Measurements from ENCODE around the gene TELO2.

TELO2 gene

GRCh38 chr16:1492923-1493745 lies at the start of gene TELO2:
TELO2 (plus strand) TSS chr16:1493360; CDS start chr16:1494282, 922 bp downstream.
- peak; percentile 77 to 92 for DNase-seq

DNA sequence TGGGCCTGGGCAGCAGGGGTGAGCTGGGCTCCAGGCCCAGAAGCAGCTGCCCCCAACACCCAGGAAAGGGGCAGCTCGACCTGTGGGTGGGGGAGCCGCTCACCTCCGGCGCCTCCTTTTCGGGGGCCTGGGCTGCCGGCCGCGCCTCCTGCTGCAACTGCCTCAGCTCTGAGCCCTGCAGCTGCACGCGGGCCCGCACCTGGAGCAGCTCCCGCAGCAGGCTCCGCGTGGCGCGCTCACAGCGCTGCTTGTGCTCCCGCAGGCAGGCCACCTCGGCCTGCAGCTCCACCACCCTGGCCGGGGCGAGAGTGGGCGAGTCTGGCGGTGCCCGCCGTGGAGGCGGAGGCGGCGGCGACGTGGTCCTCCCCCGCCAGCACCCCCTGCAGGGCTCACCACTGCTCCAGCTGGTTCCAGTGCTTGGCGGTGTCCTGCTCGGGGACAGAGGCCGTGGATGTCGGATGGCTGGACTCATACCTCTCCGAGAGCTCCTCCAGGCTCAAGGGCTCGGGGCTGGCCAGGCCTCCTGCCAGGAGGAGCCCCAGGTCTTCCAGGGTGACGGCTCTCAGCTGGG lies 49.7 kb upstream of the TELO2 start:
- no peak for DNase-seq

GRCh38 chr16:1443980-1444729 lies 49.0 kb upstream of the TELO2 start, which contains the start of gene CCDC154:
CCDC154 (minus strand) TSS chr16:1444556; CDS start chr16:1444322, 234 bp downstream.
- no peak for DNase-seq

DNA sequence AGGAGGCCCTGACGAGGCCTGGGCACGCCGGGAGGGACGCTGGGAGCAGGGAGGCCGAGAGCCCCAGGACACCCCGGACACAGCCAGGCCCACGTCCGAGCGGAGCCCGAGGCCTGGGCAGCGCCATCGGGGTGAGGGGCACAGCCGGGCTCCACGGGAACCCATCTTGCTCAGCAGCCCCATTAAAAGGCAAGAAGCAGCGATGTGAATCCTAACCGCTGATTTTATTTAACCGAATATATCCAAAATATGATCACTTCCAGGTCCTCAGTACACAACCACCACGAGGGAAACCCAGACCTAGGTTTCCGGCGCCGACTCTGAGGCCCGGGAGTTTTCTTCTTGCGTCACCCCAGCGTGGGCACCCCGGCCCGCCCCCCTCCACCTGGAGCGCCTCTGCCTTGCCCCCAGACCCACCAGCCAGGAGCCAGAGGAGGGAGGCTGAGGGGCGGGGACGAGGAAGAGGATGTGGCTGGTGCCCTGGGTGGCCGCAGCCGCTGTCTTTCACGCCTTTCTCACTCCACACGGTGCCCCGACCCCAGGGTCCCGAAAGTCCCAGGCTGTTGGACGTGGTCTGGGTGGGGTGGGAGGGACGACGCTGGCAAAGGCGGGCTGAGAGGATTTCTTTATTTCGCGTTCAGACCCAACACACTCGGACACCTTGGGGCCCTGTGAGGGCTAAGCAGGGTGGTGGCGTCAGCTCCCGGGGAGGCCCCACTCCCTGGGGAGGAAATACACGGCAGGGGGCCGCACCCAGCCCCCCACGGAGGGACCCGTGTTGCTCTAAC lies 48.2 kb upstream of the TELO2 start:
- DNase-seq, result no peak

DNA sequence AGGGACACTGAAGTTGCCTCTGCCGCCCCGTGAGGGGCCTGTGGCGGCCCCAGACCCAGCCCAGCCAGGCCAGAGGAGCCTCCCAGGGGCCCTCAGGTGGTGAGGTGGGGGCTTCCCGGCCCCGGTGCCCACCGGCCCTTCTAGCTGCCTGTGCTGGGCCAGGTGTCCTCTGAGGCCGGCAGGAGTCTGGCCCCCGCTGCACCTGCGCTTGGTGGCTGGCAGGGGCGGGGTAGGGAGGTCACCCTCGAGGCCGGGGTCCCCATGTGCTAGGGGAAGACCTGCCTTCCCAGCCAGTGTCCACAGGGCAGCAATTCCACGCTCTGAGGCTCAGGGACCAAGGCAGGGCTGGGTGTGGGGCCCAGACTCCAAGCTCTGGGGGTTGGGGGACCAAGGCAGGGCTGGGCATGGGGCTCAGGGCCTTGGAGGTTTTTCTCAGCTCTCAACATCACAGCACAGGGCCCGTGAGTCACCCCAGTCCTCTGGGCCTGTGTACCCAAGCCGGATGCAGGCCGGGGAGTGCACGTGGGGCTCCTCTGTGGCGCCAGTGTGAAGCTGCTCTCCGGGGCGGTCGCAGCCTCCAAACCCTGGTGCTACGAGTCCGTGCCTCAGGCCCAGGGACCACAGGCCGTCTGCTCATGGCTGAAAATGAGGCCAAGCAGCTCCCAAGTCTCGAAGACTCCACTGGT lies 47.5 kb upstream of the TELO2 start:
- DNase-seq, result no peak

DNA sequence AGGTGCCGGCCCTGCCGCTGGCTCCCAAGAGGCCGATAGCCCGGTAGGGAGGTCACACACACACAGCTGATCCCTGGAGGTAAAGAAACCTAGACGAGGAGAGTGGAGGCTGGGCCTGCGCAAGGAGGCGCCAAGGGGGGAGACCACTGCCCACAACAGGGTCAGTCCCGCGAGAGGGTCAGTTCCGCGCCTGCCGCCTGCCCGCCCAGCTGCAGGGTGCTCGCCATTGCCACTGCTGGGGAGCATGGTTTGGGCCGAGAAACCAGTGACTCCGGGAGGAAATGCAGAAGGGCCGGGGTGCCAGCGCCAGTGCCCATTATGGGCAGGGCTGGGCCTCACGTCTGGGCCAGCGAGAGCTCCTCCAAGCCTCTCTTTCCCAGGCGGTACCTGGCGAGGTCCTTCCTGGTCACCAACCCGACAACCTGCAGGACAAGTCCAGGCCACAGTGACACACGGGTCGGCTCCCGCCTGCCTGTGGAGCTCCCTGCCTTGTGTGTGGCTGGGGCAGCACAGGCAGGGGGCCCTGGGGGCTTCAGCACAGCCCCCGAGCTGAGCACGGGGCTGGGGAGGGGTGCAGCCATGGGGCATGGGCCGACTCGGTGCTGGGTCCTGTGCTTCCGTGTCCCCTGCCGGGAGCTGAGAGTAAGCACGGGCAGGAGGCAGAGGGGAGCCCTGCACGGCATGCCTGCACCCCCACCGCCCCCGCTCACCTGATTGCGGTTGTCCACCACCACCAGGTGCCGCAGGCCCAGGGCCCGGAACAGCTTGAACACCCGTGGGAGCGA lies 46.7 kb upstream of the TELO2 start:
- DNase-seq, result no peak

GRCh38 chr16:1447965-1448364 lies 45.2 kb upstream of the TELO2 start:
- no peak for DNase-seq

DNA sequence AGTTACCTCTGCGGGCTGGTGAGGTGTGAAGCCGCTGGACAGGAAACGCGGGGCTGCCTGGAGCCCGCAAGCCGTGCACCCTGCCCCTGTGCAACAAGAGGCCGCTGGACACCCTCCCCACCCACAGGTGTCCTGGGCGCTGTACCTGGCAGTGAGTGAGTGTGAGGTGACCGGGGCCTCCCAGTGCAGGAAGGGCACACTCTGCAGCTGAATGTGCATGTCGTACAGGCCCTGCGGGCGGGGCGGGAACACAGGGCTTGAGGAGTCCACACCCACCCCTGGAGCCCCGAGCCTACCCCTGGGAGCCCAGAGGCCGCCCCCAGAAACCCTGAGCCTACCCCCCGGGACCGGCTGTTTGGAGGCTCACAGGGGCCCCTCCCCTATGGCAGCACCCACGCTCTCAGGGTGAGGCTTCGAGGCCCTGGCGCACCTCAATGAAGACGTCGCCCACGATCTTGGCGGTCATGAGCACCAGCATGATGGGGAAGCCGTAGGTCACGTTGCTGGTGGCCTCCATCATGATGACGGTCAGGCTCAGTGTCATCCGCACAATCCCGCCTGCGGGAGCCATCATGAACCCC lies 44.5 kb upstream of the TELO2 start:
- DNase-seq, result no peak

GRCh38 chr16:1449201-1449788 lies 43.9 kb upstream of the TELO2 start:
- DNase-seq, result no peak

GRCh38 chr16:1450218-1450617 lies 42.9 kb upstream of the TELO2 start:
- no peak for DNase-seq

GRCh38 chr16:1450841-1451240 lies 42.3 kb upstream of the TELO2 start:
- no peak for DNase-seq

DNA sequence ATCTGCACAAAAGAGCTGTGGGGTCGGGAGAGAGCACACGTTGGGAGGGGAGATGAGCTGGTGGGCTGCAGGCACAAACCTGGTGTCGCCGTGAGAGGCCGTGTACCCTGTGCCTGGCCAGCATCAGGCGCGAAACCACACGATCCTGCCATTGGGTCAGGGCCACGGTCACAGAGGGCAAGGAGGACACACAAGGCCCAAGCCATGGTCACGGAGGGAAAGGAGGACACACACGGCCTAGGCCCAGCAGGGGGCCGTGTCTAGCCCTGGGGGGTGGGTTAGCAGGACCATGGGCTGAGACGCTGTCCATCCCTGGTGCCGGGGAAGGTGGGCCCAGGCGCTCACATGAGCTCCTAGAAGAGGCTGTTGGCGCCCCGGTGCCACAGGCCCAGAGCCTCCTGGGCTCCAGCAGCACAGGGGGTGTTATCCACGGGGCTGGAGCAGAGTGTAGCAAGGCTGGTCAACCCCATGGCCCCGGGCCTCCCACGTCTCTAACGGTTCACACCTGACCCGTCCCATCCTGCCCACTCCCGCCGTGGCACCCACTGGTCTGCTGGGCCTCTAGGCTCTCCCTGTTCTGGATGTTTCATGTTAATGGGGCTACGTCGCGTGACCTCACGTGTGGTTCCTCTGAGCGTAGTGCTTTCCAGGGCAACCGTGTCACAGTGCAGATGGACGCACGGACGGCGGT lies 41.3 kb upstream of the TELO2 start:
- DNase-seq, result no peak

DNA sequence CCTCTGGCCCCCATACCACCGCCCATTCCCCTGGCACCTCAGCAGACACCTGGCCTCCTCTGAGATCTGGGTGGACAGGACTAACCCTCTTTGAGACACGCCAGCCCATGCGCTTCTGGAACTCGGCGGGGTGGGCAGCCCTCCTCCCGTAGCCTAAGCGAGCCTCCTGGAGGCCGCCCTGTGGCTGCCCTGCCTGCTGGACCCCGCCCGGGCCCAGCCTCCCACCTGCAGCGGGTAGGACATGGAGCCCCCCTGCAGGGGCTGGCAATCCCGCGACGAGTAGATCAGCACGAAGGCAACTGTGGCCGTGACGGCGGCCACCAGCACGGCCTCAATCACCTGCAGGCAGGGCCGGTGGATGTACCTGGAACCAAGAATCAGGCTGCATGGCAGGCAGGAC lies 40.6 kb upstream of the TELO2 start:
- no peak for DNase-seq

GRCh38 chr16:1453316-1453715 lies 39.8 kb upstream of the TELO2 start:
- no peak for DNase-seq

DNA sequence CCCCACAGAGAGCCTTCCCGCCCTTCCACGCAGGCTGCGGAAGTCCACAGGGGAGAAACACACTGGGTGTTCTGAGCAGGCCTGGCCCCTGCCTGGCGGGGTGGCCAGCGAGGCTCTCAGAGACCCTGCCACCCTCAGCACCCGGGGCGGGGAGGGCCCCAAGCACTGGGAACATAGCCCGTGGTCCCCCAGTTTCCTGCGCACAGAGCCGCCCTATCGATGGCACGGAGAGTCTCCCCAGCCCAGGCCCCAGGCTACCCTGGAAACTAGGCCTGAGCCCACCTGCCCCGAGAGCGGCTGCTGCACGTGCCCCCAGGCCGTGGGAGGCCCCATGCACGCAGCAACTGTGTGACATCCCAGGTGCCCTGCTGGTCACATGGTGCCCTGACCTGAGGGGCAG lies 38.6 kb upstream of the TELO2 start:
- DNase-seq, result no peak

DNA sequence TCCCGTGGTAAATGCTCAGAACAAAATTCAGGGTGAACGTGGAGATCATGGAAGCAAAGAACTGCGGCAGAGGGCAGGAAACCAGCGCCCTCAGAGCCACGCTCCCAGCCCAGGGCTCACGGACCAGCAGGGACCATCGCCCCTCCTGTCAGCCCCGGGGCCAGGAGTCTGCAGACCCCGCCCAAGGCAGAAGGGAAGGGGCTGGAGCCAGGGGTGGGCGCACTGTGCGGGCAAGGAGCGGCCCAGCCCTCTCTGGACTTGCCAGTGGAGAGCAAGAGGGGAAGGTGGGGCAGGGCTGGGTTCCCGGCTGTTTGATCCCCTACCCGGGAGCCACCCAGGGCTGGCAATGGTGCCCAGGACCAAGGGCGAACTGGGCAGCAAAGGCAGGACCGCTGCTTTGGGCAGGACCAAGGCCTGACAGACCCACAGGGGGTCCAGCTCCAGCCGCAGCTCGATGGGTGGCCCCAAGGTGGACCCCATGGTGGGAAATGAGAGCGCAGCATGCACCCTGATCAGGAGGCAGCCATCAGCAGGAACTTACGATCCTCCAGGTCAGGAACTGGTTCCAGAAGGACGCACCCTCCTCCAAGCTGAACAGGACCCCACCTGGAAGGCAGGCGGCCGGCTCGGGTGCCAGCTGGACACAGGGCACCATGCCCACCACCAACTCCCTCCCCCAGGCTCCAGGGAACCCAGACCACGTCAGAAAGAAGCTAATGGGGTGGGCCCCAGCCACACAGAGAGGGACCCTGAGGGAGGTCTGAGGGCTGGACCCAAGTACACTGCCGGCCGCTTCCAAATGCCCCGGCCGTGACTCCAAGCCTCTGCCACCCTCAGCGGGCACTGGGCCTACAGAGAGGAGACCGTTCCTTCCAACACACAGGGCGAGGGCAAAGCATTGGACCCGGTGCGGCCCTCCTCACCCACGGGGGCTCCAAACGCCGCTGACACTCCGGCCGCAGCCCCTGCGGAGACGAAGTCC lies 37.7 kb upstream of the TELO2 start:
- no peak for DNase-seq

DNA sequence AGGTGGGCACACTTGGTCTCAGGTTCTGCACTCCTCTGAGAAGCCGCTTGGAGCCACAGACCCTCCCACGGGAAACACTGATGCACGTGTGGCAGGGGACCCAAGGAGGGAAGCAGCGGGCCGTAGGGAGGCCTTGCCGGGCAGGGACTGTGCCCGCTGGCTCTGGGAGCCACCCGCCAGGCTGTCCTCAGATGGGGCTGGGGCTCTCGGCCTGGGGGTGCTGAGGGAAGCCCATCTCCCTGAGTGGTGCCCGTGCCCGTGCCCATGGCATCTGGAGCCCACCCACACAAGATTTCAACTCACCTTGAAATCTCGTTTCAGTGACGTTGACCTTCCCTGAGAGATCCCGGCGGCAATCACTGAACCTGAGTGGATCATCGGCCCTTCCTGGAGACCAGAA lies 36.2 kb upstream of the TELO2 start:
- DNase-seq, result no peak

- DNase-seq, result no peak
These were observed 35.5 kb upstream of the TELO2 start for GRCh38 chr16:1457489-1458245.

Measured in bone marrow (tissue), 2 donors.